Limb (tissue), 2 donors: Measurements from ENCODE around the gene CRABP2.

ENCODE experiments used
- DNase-seq, 2 donors: peaks; one replicate each; pipeline ENCODE4 v3.0.0-alpha.2; 2016; ENCODE audit errors: extremely low spot score in 2 of 2

The CRABP2 gene

GRCh38 chr1:156656806-156657740, 48.3 kb downstream of the CRABP2 start:
- peak; percentile 63 to 88 for DNase-seq

GRCh38 chr1:156655904-156656516, 49.4 kb downstream of the CRABP2 start:
- no peak for DNase-seq

GRCh38 chr1:156655151-156655903, 50.1 kb downstream of the CRABP2 start:
- DNase-seq = no peak

GRCh38 chr1:156654700-156655099, 50.7 kb downstream of the CRABP2 start:
- DNase-seq = no peak

GRCh38 chr1:156652992-156653355, 52.4 kb downstream of the CRABP2 start:
- DNase-seq = no peak

- DNase-seq = peak; percentile 32 to 69
Observed at GRCh38 chr1:156652131-156652991, 53.0 kb downstream of the CRABP2 start.
